Measurements from ENCODE around the gene ESF1.

DNA sequence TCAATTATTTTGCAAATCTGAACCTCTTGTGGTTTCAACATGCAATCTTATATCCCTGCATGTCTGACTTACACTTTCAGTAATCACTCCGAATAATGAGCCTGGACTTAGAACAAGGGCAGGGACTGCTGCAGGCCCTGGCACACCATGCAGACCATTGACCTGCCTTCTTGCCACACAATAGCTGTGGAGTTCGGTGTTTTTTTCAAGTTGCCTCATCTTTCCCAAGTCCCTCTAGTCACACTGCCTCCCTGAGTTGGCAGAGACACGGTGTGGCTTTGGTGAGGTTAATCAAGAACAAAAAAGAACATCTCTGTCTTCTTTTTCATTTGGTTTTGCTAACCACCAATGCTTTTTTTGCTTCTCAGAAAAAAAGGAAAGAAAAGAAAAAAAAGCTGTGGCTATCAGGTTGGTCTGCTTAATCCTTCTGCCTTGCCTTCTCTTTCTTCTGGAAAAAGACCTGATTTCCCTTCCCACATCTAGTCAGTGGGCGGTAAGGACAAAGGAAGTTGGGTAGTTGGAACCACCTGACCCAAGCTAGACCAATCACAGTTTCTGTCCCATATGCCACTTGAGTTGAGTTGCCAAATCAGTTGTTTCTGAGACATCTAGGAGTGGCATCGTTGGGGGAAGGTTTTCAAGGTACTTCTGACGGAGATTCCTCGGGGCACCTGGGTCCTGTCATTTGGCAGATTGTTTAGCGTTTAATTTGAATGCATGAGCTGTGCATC, 90.1 kb downstream of the ESF1 start:
- TF ChIP-seq, protein P1, sequence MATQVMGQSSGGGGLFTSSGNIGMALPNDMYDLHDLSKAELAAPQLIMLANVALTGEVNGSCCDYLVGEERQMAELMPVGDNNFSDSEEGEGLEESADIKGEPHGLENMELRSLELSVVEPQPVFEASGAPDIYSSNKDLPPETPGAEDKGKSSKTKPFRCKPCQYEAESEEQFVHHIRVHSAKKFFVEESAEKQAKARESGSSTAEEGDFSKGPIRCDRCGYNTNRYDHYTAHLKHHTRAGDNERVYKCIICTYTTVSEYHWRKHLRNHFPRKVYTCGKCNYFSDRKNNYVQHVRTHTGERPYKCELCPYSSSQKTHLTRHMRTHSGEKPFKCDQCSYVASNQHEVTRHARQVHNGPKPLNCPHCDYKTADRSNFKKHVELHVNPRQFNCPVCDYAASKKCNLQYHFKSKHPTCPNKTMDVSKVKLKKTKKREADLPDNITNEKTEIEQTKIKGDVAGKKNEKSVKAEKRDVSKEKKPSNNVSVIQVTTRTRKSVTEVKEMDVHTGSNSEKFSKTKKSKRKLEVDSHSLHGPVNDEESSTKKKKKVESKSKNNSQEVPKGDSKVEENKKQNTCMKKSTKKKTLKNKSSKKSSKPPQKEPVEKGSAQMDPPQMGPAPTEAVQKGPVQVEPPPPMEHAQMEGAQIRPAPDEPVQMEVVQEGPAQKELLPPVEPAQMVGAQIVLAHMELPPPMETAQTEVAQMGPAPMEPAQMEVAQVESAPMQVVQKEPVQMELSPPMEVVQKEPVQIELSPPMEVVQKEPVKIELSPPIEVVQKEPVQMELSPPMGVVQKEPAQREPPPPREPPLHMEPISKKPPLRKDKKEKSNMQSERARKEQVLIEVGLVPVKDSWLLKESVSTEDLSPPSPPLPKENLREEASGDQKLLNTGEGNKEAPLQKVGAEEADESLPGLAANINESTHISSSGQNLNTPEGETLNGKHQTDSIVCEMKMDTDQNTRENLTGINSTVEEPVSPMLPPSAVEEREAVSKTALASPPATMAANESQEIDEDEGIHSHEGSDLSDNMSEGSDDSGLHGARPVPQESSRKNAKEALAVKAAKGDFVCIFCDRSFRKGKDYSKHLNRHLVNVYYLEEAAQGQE (IDR thresholded peaks at IDR 0.05; ENCODE audit: insufficient replicate concordance, low read depth), result no peak
- TF ChIP-seq, protein P2, sequence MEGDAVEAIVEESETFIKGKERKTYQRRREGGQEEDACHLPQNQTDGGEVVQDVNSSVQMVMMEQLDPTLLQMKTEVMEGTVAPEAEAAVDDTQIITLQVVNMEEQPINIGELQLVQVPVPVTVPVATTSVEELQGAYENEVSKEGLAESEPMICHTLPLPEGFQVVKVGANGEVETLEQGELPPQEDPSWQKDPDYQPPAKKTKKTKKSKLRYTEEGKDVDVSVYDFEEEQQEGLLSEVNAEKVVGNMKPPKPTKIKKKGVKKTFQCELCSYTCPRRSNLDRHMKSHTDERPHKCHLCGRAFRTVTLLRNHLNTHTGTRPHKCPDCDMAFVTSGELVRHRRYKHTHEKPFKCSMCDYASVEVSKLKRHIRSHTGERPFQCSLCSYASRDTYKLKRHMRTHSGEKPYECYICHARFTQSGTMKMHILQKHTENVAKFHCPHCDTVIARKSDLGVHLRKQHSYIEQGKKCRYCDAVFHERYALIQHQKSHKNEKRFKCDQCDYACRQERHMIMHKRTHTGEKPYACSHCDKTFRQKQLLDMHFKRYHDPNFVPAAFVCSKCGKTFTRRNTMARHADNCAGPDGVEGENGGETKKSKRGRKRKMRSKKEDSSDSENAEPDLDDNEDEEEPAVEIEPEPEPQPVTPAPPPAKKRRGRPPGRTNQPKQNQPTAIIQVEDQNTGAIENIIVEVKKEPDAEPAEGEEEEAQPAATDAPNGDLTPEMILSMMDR (IDR thresholded peaks at IDR 0.05; ENCODE audit: insufficient read depth, low read length), result no peak
